Skin epidermis (tissue), 12 donors: ENCODE measurements around the gene GADL1.

Source experiments
- H3K27ac ChIP-seq, 21 experiments: fragments of 200-600 bp; sonication (generic) in 11 of 21; one replicate each; pipeline ENCODE4 v1.5.0; 2020; ENCODE audit warnings: mild to moderate bottlenecking in 3 of 21, inconsistent platforms in 2 of 21, moderate library complexity in 2 of 21
- H3K4me3 ChIP-seq, 7 experiments: fragments of 200-600 bp; sonication (generic) in 2 of 7; one replicate each; pipeline ENCODE4 v1.5.0; 2020; ENCODE audit warnings: inconsistent platforms in 2 of 7, mild to moderate bottlenecking in 2 of 7, moderate library complexity in 1 of 7

The GADL1 gene

GRCh38 chr3:30737743-30738499 lies 156.5 kb downstream of the GADL1 start:
- no peak overlapping the region for H3K4me3 ChIP-seq
- H3K27ac ChIP-seq = no peak overlapping the region

- H3K27ac ChIP-seq = no peak overlapping the region
- no peak overlapping the region for H3K4me3 ChIP-seq
Observed at GRCh38 chr3:30733696-30734095, 160.8 kb downstream of the GADL1 start.

- Histone ChIP-seq H3K27ac (no peak overlapping the region), H3K4me3 (no peak overlapping the region)
Observed at GRCh38 chr3:30733209-30733608, 161.3 kb downstream of the GADL1 start.

GRCh38 chr3:30730967-30731366 lies 163.5 kb downstream of the GADL1 start:
- H3K27ac ChIP-seq = no peak overlapping the region
- no peak overlapping the region for H3K4me3 ChIP-seq

GRCh38 chr3:30729936-30730335 lies 164.5 kb downstream of the GADL1 start:
- no peak overlapping the region for H3K4me3 ChIP-seq

GRCh38 chr3:30729512-30729911 lies 164.9 kb downstream of the GADL1 start:
- Histone ChIP-seq H3K27ac (no peak overlapping the region), H3K4me3 (no peak overlapping the region)

More at GRCh38 chr3:30729936-30730335, 164.5 kb downstream of the GADL1 start:
- no peak overlapping the region for H3K27ac ChIP-seq

- H3K27ac ChIP-seq = no peak overlapping the region
- H3K4me3 ChIP-seq = no peak overlapping the region
Observed at GRCh38 chr3:30728143-30728542, 166.3 kb downstream of the GADL1 start.

- Histone ChIP-seq H3K4me3 (no peak overlapping the region), H3K27ac (no peak overlapping the region)
Observed at GRCh38 chr3:30724863-30725262, 169.6 kb downstream of the GADL1 start.

- Histone ChIP-seq H3K27ac (no peak overlapping the region), H3K4me3 (no peak overlapping the region)
Observed at GRCh38 chr3:30723211-30723610, 171.2 kb downstream of the GADL1 start.

- H3K27ac ChIP-seq = no peak overlapping the region
- H3K4me3 ChIP-seq = no peak overlapping the region
Observed at GRCh38 chr3:30721314-30721634, 173.2 kb downstream of the GADL1 start.

GRCh38 chr3:30720586-30721313 lies 173.7 kb downstream of the GADL1 start:
- no peak overlapping the region for H3K27ac ChIP-seq
- H3K4me3 ChIP-seq = no peak overlapping the region

GRCh38 chr3:30719536-30719935 lies 174.9 kb downstream of the GADL1 start:
- H3K4me3 ChIP-seq = no peak overlapping the region

GRCh38 chr3:30713885-30714503 lies 180.5 kb downstream of the GADL1 start:
- H3K4me3 ChIP-seq = no peak overlapping the region
- no peak overlapping the region for H3K27ac ChIP-seq

More at GRCh38 chr3:30719536-30719935, 174.9 kb downstream of the GADL1 start:
- H3K27ac ChIP-seq = no peak overlapping the region

GRCh38 chr3:30712991-30713390 lies 181.5 kb downstream of the GADL1 start:
- Histone ChIP-seq H3K4me3 (no peak overlapping the region), H3K27ac (no peak overlapping the region)

GRCh38 chr3:30711867-30712266 lies 182.6 kb downstream of the GADL1 start:
- Histone ChIP-seq H3K27ac (no peak overlapping the region), H3K4me3 (no peak overlapping the region)

GRCh38 chr3:30711151-30711550 lies 183.3 kb downstream of the GADL1 start:
- H3K27ac ChIP-seq = no peak overlapping the region
- H3K4me3 ChIP-seq = no peak overlapping the region

- no peak overlapping the region for H3K27ac ChIP-seq
- H3K4me3 ChIP-seq = no peak overlapping the region
Observed at GRCh38 chr3:30710017-30710416, 184.4 kb downstream of the GADL1 start.

GRCh38 chr3:30708472-30708871 lies 186.0 kb downstream of the GADL1 start:
- Histone ChIP-seq H3K27ac (peak overlapping the region in 1 of 21 experiments; percentile 12), H3K4me3 (no peak overlapping the region)

GRCh38 chr3:30707825-30708224 lies 186.6 kb downstream of the GADL1 start:
- no peak overlapping the region for H3K27ac ChIP-seq
- H3K4me3 ChIP-seq = no peak overlapping the region

GRCh38 chr3:30704931-30705890 lies 189.2 kb downstream of the GADL1 start:
- Histone ChIP-seq H3K27ac (peak overlapping the region in 1 of 21 experiments; percentile 36), H3K4me3 (no peak overlapping the region)
